Left ventricle myocardium inferior (tissue), 1 donor: Measurements from ENCODE around the gene IL1F10. TPM values are rescaled to one million over a fixed set of nuclear protein-coding genes. Genes with fewer than 3 reads are reported as not detected.

Source experiments
- DNase-seq: peaks from one replicate; pipeline ENCODE4 v3.0.0-alpha.2; 2020
- H3K27ac ChIP-seq: fragments of 200-600 bp; replicated peaks from 2 replicates; pipeline ENCODE4 v1.8.0; 2021
- H3K27me3 ChIP-seq: fragments of 200-600 bp; 2 replicates; pipeline ENCODE4 v1.8.0; 2021; ENCODE audit warnings: low read depth
- H3K36me3 ChIP-seq: fragments of 200-600 bp; 2 replicates; pipeline ENCODE4 v1.8.0; 2021
- H3K4me1 ChIP-seq: fragments of 200-600 bp; 2 replicates; pipeline ENCODE4 v1.8.0; 2021
- H3K4me3 ChIP-seq: fragments of 200-600 bp; 2 replicates; pipeline ENCODE4 v1.8.0; 2021; ENCODE audit warnings: mild to moderate bottlenecking, moderate library complexity
- H3K9me3 ChIP-seq: fragments of 200-600 bp; replicated peaks from 2 replicates; pipeline ENCODE4 v1.8.0; 2021
- intact Hi-C: fragments of 100-400 bp; cut with micrococcal nuclease; formaldehyde crosslinking; loops from one replicate; pipeline ENCODE4 v1.11.0; 2022
- total RNA-seq: library from RNA; stranded (reverse); fragmentation: NEBNext Ultra II Directional; extraction: Animal tissue kit (Norgen Biotek cat#: 25700); gene quantifications from one replicate; pipeline ENCODE4 v1.2.1, GENCODE V29; 2021
- TF ChIP-seq, protein P1 (sequence below): fragments of 200-600 bp; IDR thresholded peaks from 2 replicates; pipeline ENCODE4 v1.8.0; 2021; ENCODE audit warnings: antibody characterized with exemption, mild to moderate bottlenecking, borderline replicate concordance
- donor health status: DM: no; HTN: yes; CAD: no; lungs with severe emphysema.

The IL1F10 gene
- total RNA-seq, 1 donor from 2014 or later: not detected

DNA sequence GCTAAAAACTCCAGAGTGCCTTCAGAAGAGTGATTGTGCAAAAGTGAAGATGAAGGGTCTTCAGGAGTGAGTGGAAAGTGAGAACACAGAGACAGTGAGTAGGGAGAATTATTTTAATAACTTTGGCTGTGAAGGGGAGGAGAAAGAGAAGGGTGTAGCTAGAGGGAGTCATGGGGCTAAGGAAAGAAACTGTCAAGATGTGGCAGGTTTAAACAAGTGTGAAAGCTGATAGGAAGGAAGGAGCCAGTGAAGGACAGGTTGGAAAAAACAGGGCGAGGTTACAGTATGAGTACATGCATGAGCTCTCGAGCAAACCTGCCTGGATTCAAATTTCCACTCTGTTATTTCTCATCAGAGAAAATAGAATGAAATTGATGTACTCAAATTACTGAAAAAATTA lies 17.8 kb downstream of the IL1F10 start:
- intact Hi-C loops: no loop called here
- no peaks in the 10 kb centered on the region for H3K9me3 ChIP-seq
- TF ChIP-seq, protein P1, sequence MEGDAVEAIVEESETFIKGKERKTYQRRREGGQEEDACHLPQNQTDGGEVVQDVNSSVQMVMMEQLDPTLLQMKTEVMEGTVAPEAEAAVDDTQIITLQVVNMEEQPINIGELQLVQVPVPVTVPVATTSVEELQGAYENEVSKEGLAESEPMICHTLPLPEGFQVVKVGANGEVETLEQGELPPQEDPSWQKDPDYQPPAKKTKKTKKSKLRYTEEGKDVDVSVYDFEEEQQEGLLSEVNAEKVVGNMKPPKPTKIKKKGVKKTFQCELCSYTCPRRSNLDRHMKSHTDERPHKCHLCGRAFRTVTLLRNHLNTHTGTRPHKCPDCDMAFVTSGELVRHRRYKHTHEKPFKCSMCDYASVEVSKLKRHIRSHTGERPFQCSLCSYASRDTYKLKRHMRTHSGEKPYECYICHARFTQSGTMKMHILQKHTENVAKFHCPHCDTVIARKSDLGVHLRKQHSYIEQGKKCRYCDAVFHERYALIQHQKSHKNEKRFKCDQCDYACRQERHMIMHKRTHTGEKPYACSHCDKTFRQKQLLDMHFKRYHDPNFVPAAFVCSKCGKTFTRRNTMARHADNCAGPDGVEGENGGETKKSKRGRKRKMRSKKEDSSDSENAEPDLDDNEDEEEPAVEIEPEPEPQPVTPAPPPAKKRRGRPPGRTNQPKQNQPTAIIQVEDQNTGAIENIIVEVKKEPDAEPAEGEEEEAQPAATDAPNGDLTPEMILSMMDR: no peak
- no peak for DNase-seq
- H3K36me3 ChIP-seq: no peaks in the 10 kb centered on the region
- no peak overlapping the region for H3K4me3 ChIP-seq
- no peaks in the 10 kb centered on the region for H3K4me1 ChIP-seq
- H3K27me3 ChIP-seq: peaks cover 73% of the 10 kb centered on the region
- no peak overlapping the region for H3K27ac ChIP-seq

DNA sequence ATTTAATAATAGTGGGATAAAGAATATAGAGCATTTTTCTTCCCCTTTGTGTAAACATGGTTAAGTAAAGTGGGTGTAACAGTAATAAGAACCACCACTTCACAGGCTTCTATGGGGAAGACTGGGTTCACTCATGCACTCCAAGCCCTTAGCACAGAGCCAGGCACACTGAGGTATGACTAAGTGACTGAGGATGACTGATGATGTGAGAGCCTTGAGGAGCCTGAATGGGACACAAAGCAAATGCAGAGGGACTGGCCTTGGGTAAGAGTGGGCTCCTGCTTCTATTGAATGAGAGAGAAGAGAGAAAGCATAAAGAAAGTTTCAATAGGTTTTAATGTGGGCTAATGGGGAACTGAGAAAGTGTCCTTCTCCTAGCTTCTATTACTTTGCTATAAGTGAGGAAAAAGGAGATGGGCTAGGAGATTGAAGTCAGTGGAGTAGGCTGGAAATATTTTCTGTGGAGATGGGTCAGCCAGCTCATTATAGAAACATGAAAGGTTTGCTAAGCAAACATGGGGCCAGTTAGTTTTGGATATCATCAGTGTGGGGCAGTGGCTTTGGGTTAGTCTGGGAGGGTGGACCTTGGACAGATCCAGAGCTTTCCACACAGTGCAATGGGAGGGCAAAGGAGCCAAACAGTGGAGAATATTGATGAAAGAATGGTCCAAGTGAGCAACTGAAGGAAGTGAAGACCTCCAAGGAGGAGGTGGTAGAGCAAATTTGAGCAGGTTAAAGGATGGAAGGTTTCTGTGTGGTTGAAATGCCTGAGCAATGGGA lies 20.6 kb downstream of the IL1F10 start:
- Histone ChIP-seq H3K27ac (no peak overlapping the region), H3K36me3 (no peaks in the 10 kb centered on the region), H3K4me3 (no peak overlapping the region), H3K9me3 (no peaks in the 10 kb centered on the region), H3K4me1 (no peaks in the 10 kb centered on the region), H3K27me3 (peaks cover 46% of the 10 kb centered on the region)
- DNase-seq: no peak
- intact Hi-C loops: no loop called here
- TF ChIP-seq, protein P1: no peak

DNA sequence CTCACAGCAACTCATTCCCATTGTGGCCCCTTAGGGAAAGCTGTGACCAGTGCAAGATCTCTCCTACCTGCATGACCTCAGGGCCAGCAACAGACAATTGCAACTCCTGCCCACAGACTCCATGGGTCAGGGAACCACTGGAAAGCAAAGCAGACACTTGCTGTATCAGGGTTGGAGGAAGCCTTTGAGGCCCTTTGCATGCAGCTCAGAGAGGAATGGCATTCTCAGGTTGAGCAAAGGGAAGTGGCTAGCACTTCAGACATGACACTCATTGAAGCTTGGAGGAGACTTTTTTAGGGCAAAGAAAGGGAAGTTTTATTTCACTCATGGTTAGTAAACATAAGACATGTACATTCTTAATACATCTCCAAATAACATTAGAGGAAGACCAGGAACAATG lies 22.1 kb downstream of the IL1F10 start:
- Histone ChIP-seq H3K4me1 (no peaks in the 10 kb centered on the region), H3K27me3 (peaks cover 32% of the 10 kb centered on the region), H3K36me3 (no peaks in the 10 kb centered on the region), H3K27ac (no peak overlapping the region), H3K4me3 (no peak overlapping the region), H3K9me3 (peaks cover 7% of the 10 kb centered on the region)
- intact Hi-C loops: no loop called here
- DNase-seq: no peak
- TF ChIP-seq, protein P1: no peak

DNA sequence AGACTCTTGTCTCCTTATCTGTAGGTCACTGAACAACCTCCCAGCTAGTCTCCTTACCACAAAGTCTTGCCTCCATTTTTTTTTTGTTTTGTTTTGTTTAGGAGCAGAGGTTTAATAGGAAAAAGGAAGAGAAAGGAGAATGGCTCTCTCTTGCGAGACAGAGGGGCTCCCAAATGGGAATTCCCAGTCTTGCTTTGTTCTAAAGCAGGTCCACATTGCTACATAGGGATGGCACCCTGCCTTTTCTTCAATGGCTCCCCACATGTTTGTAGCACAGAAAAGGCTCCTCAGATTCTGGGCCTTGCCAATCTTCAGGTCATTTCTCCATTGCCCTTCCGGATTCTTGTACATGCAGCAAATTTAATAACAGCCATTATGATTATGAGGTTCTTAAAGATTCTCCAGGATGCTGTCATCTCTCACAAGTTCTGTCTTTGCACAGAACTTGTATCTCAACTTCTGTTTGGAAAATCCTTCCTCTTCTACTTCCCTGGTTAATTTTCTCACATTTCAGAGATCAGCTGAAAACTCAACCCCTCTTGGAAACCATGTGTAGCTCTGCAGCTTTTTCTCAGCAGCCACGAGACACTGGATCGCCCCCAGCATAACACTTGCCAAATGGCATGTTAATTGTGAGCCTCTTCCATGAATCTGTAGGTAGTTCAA lies 23.6 kb downstream of the IL1F10 start:
- peaks cover 32% of the 10 kb centered on the region for H3K27me3 ChIP-seq
- intact Hi-C loops: no loop called here
- no peaks in the 10 kb centered on the region for H3K4me1 ChIP-seq
- TF ChIP-seq, protein P1: no peak
- H3K9me3 ChIP-seq: peaks cover 13% of the 10 kb centered on the region
- no peak overlapping the region for H3K4me3 ChIP-seq
- H3K27ac ChIP-seq: no peak overlapping the region
- H3K36me3 ChIP-seq: no peaks in the 10 kb centered on the region
- DNase-seq: no peak

DNA sequence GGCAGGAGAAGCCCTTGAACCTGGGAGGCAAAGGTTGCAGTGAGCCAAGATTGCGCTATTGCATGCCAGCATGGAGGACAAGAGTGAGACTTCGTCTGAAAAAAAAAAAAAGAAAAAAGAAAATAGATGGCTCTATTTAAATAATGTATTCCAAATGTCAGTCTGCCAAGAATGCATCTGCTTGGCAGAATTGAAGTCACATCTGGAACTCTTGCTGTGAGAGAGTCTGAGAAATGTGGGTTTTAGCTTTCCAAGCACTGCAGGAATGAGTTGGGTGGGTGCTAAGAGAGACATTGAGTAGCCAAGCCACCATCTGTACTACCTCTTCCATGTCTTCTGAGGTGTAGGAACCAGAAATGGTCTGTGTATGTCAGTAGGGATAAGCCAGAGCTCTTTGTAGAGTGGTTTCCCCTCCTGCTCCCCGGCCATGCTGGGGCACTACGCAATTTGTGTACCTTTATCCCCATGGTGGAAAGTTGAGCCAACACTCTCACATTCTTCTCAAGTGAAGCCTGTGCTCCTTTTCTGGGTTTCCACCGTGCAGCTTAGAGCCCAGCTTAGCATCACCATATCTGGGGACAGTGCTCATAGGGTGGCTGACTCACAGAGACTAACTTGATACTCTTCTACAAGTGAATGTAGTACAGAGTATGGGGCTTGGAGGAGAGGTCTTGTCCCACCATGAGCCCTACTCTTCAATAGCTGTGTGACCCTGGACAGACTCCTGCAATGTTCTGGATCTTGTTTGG lies 25.3 kb downstream of the IL1F10 start:
- Histone ChIP-seq H3K36me3 (no peaks in the 10 kb centered on the region), H3K27me3 (peaks cover 25% of the 10 kb centered on the region), H3K4me3 (no peak overlapping the region), H3K4me1 (no peaks in the 10 kb centered on the region), H3K9me3 (peaks cover 13% of the 10 kb centered on the region), H3K27ac (no peak overlapping the region)
- DNase-seq: no peak
- TF ChIP-seq, protein P1: no peak
- intact Hi-C loops: no loop called here
